ENCODE data around the gene NQO1.

- TF ChIP-seq CTCF (IDR thresholded peaks at IDR 0.05; ENCODE audit: insufficient read depth, low read depth, low read length) (no peak), EZH2 (IDR thresholded peaks at IDR 0.05; ENCODE audit: insufficient read depth, low read length) (no peak)
These were observed 8.1 kb downstream of the NQO1 start for GRCh38 chr16:69718111-69718764.

Measured in astrocyte (in vitro differentiated cells and primary cell).